ENCODE data around the gene SKIC8.

The SKIC8 gene

DNA sequence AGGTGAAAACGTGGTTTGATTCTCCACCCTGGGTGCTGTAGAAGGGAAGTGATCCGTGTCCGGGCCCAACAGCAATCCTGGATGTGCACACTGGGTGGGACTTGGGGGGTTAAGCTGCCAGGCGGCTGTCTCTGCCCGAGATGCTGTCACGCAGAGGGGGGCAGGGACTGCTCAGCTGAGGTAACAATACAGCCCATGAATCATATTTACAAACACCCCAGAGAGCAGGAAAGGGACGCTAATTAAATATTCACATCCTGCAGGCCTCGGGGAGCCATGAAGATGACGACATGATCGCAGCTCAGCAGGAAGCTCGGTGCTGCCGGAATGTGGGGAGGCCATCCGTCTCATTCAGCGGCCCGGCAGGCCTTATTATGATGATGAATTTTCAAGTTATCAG lies 22.8 kb upstream of the SKIC8 start:
- no peak for DNase-seq (ENCODE audit: low read depth in 3 of 3)

DNA sequence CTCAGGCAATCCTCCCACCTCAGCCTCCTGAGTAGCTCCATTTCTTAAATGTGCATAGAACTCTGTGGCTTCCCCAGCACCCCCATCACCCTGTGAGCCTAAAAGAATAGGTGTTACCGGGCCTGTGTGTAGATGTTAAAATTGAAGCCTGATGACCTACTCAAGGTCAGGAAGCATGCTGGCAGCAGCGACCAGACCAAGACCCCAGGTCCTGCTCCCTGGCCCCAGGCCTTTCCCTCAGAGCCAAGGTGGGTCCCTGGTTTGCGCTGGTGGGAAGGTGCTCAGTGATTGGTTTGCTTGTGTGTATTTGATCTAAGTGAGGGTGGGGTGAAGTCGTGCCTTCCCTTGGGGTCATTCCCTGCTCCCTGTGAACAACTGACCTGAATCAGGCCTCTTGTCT lies 22.4 kb upstream of the SKIC8 start:
- no peak for DNase-seq (ENCODE audit: low read depth in 3 of 3)

GRCh38 chr15:78321041-78321570 lies 21.7 kb upstream of the SKIC8 start:
- no peak for DNase-seq (ENCODE audit: low read depth in 3 of 3)

GRCh38 chr15:78320183-78320582 lies 20.8 kb upstream of the SKIC8 start:
- no peak for DNase-seq (ENCODE audit: low read depth in 3 of 3)

GRCh38 chr15:78319588-78319987 lies 20.2 kb upstream of the SKIC8 start:
- DNase-seq (ENCODE audit: low read depth in 3 of 3) = no peak

DNA sequence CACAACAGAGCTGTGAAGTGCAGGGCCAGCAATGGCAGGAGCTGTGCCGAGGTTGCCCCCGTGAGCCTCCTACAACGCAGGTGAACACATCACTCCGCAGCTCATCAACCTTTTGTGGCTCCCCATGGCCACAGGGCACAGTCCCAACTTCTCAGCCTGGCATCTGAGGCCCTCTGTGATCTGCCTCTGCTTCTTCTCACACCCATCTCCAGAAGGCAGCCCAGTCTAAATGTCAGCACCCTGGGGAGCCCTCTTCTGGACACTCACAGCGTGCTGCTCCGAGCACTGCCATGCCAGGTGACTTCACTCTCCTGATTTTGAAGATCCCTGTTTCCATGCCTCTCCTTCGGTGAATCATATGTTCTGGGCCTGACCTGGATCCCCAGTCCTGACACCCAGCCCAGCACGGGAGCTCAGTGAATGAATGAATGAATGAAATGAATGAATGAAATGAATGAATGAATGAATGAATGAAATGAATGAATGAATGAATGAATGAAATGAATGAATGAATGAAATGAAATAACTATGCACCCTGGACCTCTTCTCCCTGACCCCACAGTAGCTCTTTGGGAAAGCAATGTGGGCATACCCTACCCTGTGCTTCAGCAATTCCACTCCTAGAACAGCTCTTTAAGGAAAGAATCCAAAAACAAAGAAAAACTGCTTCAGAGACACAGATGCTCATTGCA lies 17.9 kb upstream of the SKIC8 start:
- DNase-seq (ENCODE audit: low read depth in 3 of 3) = no peak

GRCh38 chr15:78316283-78317083 lies 17.1 kb upstream of the SKIC8 start:
- no peak for DNase-seq (ENCODE audit: low read depth in 3 of 3)

DNA sequence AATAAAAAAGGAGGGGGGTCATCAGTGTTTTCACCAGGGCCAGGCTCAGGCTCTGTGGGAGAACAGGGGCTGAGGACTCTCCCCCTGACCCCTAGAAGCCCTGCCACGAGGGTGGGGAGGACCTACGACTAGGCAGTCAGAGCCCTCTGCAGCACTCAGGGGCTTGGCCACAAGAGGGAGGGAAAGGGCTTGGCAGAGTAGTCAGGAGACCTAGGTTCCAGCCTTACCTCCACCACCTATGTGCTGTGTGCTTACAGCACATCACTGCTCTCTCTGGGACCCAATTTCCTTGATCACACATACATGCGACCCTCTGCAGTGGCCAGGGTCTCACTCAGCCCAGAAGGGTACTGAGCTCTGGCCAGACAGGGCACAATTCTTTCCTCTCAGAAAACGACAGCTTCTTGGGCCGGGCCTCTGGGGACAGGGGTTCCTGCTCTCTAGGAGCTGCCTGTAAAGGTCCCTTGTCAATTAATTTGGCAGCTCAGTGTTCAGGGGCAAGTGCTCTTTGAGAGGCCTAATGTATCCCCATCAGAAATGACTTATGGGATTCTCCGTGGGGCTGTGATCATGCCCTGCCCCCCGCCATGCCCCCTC lies 16.4 kb upstream of the SKIC8 start:
- DNase-seq (ENCODE audit: low read depth in 3 of 3) = no peak

DNA sequence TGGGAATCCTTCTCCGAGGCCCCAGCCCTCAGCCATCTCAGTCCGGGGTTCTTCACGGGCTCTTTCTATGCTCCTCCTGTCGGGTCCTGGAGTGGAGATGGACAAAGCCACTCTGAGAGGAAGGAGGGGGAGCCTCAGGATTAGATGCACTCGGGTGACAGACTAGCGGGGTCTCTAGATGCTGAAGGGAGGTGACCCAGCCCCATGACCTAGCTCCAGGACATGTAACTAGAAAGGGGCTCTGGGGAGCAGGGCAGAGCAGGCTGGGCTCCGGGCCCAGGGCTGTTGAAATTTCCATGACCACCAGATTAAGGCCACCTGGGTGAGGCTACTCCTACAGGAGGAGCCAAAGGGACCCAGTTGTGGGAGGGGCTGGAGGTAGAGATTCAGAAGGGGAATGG lies 14.8 kb upstream of the SKIC8 start:
- no peak for DNase-seq (ENCODE audit: low read depth in 3 of 3)

DNA sequence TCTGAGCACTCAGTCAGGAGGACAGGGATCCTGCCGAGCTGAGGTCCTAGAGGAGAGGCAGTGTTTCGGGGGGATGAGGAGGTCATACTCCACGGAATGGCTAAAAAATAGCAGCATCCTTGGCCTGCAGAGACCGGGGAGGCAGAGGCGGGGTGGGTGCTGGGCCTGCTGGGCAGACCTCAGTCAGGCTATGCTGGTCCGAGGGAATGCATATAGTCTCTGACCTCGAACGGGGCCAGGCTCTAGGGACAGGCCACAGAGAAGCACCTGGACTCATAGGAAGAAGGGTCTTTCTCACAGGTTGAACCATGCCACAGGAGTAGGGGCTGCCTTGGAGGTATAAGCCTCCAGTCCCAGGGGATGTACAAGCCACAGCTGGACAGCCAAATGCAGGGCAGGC lies 14.0 kb upstream of the SKIC8 start:
- DNase-seq (ENCODE audit: low read depth in 3 of 3) = no peak

- DNase-seq (ENCODE audit: low read depth in 3 of 3) = no peak
Observed at GRCh38 chr15:78312957-78313356, 13.5 kb upstream of the SKIC8 start.

- no peak for DNase-seq (ENCODE audit: low read depth in 3 of 3)
Observed at GRCh38 chr15:78312536-78312935, 13.1 kb upstream of the SKIC8 start.

DNA sequence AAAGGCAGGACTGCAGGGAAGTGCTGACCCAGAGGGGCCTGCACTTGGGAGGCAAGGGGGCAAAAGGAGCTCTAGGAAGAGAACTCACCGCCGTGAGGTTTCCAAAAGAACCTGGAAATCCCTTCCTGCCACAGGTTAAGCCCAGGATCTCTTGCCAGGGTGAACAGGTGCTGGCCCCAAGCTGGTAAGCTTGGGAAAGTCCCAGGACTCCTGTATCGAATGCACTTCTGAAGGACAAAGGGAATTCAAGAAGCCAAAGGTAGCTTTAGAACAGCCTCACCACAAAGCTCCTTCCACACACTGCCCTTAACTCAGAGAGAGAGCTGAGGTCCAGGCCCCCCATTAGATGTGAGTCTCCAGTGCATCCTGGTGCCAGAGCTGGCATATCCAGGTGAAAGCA lies 11.9 kb upstream of the SKIC8 start:
- DNase-seq (ENCODE audit: low read depth in 3 of 3) = no peak

DNA sequence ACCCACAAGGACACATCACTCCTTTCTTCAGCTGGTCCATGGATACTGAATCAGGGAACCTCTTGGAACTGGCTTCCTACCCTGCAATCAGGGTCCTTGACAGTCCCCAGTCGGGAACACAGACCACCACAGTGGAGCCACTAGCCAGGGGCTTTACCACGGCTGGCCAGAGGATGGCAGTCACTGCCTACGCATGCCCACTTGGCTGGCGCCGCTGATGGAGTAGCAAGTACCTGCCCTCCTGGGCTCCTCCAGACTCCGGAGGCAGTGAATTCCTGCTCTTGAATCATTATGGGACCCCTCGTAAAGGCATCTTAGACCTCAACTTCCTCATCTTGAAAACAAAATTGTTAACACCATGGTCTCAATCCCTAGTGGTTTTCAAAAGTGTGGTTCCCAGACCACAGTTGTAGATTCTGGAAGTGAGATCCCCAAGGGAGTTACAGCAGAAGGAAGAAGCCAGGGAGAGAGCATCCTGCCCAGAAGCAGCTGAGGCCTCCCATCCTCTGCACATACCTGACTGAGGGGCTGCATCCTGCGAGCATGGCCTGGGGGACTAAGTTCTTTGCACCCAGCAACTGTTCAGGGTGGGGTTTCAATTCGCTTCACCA lies 9.1 kb upstream of the SKIC8 start:
- DNase-seq (ENCODE audit: low read depth in 3 of 3) = peak in 1 of 3 experiments; percentile 61

- no peak for DNase-seq (ENCODE audit: low read depth in 3 of 3)
Observed at GRCh38 chr15:78307976-78308375, 8.6 kb upstream of the SKIC8 start.

DNA sequence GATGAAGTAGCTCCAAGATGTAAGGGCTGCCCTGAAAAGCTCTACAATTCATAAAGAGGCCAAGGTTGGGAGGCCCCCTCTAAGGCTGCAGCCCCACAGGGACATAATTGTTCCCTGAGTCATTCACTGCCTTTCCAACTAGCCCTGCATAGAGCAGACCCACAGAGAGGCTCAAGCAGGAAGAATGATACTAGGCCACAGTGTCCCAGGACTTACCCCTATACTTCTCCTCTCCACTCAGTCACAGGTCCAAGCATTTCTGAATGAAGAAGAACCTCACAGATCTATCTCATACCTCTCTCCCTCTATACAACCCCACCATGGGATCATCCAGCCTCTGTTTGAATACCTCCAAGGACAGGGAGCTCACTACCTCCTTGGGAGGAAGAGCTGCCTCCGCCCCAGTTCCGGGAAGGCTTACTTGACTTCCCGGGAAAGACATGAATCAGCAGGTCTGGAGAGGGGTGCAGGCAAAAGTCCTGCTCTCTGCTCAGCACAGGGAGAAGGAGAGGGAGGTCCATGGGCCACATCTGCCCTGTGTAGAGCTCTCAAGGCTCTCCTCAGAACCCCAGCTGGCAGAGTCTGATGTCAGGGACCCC lies 6.9 kb upstream of the SKIC8 start:
- DNase-seq (ENCODE audit: low read depth in 3 of 3) = no peak

- DNase-seq (ENCODE audit: low read depth in 3 of 3) = no peak
Observed at GRCh38 chr15:78304216-78305066, 5.0 kb upstream of the SKIC8 start.

DNA sequence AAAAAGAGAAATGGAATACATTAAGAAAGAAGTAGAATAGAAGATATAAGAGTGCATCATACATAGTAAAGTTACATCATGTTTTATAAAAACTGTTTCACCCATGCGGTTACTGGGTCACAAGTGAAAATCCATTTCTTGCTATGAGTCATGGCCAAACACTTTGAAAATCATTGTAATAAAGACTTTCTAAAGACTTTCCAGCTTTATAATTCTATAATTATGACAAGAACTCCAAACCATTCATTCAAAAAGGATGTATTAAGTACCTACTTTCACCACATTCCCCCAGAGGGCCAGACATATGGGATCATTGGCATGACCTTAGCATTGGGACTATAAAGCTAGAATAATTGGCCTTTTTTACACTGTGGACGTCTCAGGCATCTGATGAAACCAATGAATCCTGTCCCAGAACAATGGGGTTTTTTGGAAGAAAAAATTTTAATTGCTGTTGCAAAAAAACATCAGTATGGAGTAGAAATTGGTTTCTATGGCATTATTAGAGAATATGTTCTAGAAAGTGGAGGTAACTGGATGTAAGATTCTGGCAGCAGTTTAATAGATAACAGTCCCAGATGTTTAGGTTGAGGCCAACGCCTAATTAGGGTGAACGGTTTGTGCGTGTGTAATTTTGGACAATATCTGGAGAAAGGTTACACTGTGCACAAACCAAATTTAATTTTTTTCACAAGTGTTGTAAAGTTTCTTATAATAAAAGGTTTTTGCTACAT lies 3.3 kb upstream of the SKIC8 start:
- no peak for DNase-seq (ENCODE audit: low read depth in 3 of 3)

GRCh38 chr15:78301828-78302227 lies 2.4 kb upstream of the SKIC8 start:
- DNase-seq (ENCODE audit: low read depth in 3 of 3) = no peak

- no peak for DNase-seq (ENCODE audit: low read depth in 3 of 3)
Observed at GRCh38 chr15:78301326-78301725, 1.9 kb upstream of the SKIC8 start.
